NCI-H748 (cell line): ENCODE data around the gene INCENP.
"Not testable (repeated sequence)": the region's sequence is repeated elsewhere in the genome, so short reads cannot be mapped to it uniquely, and the experiment has no call there.

Experiments
- DNase-seq: peaks from one replicate; lab custom pipeline; 2025; ENCODE audit not compliant: unreplicated experiment; lab: John Stamatoyannopoulos, UW

The INCENP gene

DNA sequence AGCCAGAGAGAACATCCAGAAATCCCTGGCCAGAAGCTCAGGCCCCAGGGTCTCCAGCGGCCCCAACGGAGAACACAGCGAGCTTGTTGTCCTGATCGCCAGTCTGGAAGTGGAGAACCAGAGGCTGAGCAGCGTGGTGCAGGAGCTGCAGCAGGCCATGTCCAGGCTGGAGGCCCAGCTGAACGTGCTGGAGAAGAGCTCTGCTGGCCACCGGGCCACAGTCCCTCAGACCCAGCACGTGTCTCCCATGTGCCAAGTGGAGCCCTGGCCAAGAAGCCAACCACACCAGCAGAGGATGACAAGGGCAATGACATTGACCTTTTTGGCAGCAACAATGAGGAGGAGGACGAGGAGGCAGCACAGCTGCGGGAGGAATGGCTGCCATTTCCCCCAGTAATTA is 45.6 kb downstream of the INCENP start:
- DNase-seq = no peak

DNA sequence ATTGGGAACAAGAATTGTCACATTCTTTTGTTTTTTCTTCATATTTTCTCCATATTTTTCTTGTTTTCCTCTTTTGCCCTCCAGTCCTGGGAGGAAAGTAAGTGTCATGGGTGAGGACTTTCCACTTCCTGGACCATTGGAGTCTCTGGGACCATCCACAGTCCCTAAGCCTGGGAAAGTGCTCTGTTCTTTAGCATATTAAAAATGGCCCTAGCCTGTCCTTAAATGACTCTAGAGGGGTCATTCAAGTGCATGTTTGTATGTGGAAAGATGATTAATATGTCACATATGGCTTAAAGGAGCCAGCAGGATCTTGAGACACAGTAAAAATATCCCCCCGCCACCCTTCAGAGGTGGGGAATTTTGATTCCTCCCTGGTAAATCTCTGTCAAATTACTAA is 46.1 kb downstream of the INCENP start:
- no peak for DNase-seq

DNA sequence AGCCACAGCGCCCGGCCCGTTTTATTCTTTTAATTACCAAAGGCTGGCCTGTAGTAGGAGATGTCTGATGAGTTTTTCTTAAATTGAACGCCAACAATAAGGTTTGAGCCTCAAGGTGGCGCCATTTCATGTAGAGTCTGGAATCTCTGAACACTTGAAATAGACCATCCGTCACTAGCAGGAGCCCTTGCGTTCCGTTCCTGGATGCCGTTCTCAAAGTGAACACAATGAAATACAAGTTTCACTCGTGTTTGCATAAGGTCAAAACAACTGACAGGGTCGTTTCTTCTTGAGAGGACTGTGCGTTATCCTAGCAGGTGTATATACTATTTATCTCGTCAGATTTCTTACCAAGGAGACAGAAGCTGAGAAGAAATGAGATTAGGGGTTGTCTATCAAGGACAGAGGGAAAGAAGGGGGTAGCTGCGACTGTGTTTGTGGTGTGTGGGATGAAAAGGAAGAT is 47.5 kb downstream of the INCENP start:
- peak; percentile 89 for DNase-seq

DNA sequence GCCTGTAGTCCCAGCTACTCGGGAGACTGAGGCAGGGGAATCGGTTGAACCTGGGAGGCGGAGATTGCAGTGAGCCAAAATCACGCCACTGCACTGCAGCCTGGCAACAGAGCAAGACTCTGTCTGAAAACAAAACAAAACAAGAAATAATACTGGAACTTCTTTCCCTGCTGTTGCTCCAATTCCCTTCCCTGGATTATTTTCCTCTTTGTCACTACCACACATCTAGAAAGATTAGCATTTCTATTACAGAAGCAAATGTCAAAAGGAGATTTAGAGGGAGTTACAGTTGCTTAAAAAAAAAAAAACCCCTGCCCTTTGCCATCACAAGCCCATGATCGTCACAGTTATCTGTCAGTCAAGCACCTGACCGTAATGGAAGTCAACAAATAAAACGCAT is 48.5 kb downstream of the INCENP start:
- peak; percentile 40 for DNase-seq

DNA sequence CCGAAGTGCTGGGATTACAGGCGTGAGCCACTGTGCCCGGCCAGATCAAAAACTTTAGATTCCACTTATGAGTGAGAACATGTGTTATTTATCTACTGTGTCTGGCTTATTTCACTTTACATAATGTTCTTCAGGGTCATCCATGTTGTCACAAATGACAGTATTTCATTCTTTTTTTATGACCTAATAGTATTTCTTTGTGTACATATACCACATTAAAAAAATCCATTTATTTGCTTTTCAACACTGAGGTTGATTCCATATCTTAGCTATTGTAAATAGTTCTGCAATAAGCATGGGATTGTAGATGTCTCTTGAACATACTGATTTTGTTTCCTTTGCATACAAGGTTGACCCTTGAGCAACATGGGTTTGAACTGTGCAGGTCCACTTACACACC is 53.0 kb downstream of the INCENP start:
- DNase-seq = no peak

DNA sequence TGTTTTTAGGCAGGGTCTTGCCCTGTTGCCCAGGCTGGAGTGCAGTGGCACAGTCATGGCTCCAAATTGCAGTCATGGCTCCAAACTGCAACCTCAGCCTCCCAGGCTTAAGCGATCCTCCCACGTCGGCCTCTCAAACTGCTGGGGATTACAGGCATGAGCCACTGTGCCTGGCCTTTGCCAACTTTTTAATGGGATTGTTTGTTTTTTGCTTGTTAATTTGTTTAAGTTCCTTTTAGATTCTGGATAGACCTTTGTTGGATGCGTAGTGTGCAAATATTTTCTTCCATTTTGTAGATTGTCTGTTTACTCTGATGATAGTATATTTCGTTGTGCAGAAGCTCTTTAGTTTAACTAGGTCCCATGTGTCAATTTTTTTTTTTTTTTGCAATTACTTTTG is 56.2 kb downstream of the INCENP start:
- peak; percentile 82 for DNase-seq

DNA sequence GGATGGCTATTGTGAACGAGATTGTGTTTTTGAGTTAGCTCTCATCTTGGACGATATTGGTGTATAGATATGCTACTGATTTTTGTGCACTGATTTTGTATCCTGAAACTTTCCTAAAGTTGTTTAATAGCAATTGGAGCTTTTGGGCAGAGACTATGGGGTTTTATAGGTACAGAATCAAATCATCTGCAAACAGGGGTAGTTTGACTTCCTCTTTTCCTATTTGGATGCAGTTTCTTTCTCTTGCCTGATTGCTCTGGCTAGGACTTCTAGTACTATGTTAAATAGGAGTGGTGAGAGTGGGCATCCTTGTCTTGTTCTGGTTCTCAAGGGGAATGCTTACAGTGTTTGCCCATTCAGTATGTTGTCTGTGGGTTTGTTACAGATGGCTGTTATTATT is 57.3 kb downstream of the INCENP start:
- DNase-seq = no peak

DNA sequence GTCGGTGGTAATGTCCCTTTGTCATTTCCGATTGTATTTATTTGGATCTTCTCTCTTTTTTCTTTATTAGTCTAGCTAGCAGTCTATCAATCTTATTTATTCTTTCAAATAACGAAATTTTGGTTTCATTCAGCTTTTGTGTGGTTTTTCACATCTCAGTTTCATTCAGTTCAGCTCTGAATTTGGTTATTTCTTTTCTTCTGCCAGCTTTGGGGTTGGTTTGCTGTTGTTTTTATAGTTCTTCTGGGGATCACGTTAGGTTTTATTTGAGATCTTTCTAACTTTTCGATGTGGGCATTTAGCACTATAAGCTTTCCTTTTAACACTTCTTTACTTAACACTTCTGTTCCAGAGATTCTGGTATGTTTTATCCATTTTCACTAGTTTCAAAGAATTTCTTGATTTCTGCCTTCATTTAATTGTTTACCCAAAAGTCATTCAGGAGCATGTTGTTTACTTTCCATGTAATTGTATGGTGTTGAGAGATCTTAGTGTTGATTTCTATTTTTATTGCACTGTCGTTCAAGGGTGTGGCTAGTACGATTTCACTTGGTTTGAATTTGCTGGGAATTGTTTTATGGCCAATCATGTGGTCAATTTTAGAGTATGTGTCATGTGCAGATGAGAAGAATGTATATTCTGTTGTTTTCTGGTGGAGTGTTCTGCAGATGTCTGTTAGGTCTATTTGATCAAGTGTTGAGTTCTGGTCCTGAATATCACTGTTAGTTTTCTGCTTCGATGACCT is 58.5 kb downstream of the INCENP start:
- peak; percentile 31 for DNase-seq

DNA sequence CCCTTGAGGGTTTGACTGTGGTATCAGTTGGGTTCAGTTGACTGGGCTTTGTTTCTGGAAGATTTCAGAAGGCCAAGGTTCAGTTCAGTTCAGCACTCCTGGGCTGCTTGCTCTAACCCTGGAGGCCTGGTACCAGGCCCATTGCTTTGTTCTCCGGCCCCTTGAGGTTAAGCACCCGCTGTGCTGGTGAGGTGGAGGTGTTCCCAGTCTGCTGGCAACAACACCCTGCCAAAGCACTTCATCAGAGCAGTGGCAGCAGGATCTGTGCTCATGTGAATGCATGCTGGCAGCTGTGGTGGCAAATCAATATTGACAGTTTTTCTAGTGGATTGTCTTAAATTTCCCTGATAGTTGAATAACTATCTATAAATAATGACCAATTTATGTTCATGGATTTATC is 62.4 kb downstream of the INCENP start:
- no peak for DNase-seq

DNA sequence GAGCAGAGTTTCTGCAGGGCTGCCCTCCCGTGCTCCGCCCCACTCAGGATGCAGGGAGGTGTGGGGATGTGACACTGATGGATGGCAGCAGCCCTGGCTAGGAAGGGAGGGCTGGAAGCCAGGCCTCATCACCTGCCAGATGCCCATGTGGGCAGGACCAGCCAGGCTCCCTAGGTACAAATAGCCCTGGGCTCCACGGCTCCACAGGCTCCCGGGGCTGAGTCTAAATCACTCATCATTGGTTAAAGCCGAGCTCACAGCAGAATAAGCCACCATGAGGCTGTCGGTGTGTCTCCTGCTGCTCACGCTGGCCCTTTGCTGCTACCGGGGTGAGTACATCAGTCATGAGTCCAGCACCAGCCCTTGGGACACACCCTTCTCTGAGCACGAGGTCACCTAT is 66.2 kb downstream of the INCENP start, which contains the start of gene SCGB1D1:
Gene SCGB1D1, plus strand, starts transcription at position 206 of the 400 bp plus-strand sequence. Its CDS starts 69 bp downstream, at position 275.
- DNase-seq = no peak

DNA sequence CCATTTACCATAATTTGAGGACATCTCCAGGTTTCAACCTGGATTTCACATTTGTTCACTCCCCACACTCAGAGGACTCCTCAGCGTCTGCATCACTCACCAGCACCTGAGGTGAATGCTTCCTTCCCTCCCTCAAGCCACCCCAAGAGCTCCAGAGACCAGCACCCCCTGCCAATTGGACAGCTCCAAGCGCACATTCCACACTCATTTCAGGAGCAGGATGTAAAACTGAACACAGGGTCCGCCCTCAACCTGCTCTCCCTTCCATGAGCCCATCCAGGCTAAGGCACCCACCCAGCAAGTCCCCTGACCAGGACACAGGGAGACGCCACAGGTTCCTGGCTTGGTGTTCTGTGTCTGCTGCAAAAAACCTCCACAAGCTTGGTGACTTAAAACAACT is 70.1 kb downstream of the INCENP start:
- DNase-seq = no peak

DNA sequence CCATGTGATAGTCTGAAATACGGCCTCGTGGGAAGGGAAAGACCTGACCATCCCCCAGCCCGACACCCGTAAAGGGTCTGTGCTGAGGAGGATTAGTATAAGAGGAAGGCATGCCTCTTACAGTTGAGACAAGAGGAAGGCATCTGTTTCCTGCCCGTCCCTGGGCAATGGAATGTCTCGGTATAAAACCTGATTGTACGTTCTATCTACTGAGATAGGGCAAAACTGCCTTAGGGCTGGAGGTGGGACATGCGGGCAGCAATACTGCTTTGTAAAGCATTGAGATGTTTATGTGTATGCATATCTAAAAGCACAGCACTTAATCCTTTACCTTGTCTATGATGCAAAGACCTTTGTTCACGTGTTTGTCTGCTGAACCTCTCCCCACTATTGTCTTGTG is 71.2 kb downstream of the INCENP start:
- not testable (repeated sequence) for DNase-seq

DNA sequence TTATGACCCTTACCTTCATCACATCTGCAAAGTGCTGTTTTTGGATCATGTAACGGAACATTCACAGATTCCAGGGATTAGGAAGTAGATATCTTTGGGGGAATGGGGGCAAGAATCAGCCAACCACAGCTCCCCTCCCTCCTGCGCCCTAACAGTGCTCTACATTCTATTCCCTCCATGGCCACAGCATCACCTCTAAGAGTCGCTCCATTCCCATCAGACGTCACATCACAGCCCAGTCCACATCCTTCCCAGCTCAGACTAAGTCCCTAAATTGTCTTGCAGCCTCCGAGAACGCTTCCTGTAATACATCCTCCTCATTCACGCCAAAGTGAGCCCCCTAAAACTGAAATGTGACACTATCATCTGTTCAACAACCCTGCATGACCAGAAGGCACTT is 72.1 kb downstream of the INCENP start:
- DNase-seq = no peak

DNA sequence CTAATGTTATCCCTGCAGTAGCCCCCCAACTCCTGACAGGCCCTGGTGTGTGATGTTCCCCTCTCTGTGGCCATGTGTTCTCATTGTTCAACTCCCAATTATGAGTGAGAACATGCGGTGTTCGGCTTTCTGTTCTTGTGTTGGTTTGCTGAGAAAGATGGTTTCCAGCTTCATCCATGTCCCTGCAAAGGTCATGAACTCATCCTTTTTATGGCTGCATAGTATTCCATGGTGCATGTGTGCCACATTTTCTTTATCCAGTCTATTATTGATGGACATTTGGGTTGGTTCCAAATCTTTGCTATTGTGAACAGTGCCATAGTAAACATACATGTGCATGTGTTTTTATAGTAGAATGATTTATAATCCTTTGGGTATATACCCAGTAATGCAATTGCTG is 73.6 kb downstream of the INCENP start:
- DNase-seq = not testable (repeated sequence)

DNA sequence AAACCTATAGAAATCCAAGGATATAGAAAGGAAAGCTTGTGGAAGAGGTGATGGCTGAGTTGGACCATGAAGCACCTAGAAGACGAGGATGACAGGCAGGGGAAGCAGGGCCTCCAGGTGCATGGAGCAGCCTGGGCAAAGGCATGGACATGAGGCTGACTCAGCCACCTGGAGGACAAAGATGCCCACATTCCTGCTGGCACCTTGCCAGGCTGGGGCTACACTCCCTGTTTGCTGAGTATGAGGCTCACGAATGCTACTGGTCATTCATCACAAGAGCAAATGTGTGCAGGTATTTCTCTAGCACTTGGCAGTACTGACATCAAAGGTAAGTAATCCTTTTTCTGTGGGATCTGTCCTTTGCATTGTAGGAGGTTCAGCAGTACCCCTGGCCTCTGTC is 77.6 kb downstream of the INCENP start:
- DNase-seq = peak; percentile 63
